ENCODE data around the gene FAM13A.

The FAM13A gene

DNA sequence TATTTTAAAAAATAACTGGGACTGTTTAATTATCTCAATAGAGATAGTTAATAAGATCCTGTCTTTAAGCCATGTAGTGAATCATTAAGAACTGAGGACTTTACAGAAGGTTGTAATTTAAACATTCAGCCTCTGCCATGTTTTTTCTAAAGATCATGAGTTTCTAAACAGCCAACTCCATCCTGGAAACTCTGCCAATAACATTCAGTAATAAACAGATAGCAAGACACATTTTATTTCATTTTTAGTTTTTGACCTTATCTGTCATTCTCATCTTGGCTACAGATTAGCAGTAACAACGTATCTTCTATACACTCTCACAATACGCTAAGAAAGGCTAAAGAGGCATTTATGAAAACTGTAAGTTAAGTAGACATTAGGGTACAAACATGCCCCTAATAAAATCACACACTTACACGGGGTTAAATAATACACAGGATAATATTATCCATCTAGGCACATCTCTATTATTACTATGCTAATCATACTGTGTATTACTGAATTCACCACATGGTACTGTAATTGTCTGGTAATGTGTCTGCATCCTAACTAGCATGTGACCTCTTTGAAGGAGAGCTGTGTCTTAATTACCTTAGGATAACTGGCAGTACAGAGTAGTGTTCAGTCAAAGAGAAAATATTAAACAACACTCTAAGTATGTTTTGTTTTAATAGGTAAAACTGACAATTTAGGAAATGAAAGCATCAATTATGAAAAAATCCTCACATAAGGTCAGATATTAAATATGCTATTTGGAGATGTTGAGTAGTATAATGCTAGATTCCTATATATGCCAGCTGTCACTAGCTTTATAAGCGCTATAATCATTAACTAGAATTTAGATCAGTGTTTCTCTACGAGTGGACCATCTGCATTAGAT, 236.9 kb downstream of the FAM13A start:
- in situ Hi-C loops (cut with MboI; ENCODE audit: low sequenced_read_pairs): loop anchor here (10.0 kb wide), 1 partner anchor 215 kb away; no protein-coding TSS in a partner anchor

DNA sequence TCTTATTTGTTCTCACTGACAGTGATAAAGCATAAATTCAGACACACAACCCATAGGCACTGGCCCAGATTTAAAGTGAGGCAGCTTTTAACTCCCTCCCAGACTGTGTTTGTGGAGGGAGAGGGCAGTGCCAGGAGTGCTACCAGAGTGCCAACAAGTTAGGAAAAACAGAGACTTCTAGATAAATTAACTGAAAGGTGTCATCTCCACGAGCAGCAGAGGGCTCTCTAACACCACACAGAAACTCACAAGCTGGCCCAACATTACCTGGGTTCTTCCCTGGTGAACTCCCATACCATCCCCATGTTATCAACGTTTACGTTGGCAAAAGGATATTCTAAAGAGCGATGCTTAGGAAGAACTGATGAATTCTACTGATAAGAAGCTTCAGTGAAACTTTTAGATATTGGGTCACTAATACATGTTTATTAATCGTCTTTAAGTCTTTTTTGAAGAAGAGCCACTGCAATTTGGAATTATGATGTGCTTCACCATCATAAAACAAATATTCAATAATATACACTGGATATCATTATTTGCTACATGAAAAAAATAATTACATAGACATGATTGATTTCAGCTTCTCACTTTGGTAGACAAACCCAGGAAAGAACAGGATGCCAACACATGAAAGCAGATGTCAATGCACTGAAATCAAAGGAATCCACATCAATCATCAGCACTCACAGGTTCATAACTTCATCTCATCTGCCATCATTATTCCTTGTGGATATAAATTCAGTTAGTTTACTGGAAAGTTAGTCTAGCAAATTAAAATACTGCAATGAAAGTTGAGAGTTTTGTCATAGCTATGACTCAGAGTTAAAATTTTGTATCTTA, 238.1 kb downstream of the FAM13A start:
- in situ Hi-C loops (cut with MboI; ENCODE audit: low sequenced_read_pairs): loop anchor here (10.0 kb wide), 1 partner anchor 216 kb away; no protein-coding TSS in a partner anchor

DNA sequence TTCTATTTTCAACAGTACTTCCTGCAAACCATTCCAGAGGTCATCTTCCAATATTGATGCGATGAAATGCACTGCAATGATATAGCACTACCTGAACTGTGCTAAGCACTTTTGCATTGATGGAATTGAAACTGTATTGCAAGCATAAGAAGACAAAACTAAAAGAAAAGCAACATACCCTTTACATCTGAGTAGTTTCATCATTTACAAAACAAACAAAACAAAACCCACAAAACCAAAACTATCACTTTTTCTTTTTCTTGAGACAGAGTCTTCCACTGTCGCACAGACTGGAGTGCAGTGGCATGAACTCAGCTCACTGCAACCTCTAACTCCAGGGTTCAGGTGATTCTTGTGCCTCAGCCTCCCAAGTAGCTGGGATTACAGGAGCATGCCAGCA, 239.2 kb downstream of the FAM13A start:
- in situ Hi-C loops (cut with MboI; ENCODE audit: low sequenced_read_pairs): loop anchor here (10.0 kb wide), 1 partner anchor 217 kb away; no protein-coding TSS in a partner anchor

DNA sequence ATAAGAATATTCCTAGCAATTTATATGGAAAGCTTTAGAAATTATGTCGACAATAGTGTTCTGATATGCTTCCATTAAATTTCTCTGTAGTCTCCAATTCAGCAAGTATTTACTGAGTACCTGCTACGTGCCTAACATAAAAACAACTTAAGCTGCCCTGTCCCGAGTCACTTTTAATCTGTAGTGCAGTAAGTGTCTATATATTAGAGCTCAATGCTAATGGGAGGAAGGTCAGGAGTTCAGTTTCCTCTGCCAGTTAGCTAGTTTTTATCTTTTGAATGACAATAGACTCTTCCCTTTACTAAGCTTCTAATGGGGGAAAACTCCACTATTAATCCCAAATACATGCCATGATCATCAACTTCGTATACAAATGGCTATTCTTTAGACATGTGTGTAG, 240.6 kb downstream of the FAM13A start:
- in situ Hi-C loops (cut with MboI; ENCODE audit: low sequenced_read_pairs): loop anchor here (10.0 kb wide), 1 partner anchor 218 kb away; no protein-coding TSS in a partner anchor

DNA sequence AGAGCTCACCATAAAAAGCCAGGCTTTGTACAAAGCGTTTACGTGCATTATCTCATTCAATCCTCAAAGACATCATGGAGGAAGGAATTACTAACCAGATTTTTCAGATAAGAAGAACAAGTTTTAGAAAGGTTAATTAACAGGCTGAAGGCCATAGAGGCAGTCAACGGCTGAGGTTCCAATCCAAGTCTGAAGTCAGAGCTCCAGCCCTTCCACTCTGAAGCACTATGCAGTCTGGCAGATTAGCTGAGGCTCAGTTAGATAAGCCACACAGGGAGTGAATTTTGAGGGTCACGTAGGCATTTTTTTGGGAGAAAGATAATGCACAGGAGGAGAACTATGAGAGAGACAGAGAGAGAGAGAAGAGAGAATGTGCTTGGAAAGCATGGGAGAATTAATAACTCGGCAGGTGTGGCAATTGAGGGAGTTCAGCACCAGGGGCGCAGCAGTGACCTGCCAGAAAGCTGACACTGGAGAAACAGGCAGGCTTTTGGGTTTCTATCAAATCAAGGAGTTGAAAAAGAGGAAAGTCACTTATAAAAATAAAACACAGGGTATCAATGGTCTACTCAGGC, 242.9 kb downstream of the FAM13A start:
- in situ Hi-C loops (cut with MboI; ENCODE audit: low sequenced_read_pairs): loop anchor here (10.0 kb wide), 1 partner anchor 221 kb away; no protein-coding TSS in a partner anchor

DNA sequence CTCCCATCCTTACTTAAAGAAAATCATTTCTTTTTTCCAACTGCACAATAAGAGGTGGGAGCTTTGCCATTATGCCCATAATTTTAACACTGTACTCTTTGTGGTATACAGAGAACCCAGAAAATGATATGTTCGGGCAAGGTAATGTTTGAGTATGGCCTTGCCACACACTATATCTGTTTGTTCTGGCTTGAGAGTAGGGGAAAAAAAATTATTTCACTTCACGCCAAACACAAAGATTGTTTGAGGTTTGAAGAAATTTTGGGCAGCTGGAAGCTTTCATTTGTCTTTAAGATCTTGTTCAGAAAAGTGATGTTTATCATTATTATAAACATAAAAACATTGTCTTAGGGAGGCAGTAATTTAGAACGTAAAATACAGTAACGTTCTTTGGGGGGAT, 244.0 kb downstream of the FAM13A start:
- in situ Hi-C loops (cut with MboI; ENCODE audit: low sequenced_read_pairs): loop anchor here (10.0 kb wide), 1 partner anchor 222 kb away; no protein-coding TSS in a partner anchor

DNA sequence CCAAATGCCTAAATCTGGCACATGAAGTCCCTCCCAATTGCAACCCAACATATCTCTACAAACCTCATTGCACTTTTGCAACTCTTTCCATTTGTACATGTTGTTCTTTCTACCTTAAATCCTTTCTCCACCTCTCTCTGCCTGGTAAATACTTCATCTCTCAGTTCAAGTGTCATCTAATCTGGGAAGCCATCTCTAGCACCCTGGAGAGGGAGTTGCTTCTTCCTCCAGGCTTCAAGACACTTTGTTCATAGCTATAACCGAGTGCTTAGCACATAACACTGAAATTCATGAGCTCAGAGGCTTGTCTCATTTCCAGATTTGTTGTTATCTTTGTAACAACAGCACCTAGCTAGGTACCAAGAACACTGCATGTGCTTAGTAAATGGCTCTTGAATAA, 244.6 kb downstream of the FAM13A start:
- in situ Hi-C loops (cut with MboI; ENCODE audit: low sequenced_read_pairs): loop anchor here (10.0 kb wide), 1 partner anchor 222 kb away; no protein-coding TSS in a partner anchor

DNA sequence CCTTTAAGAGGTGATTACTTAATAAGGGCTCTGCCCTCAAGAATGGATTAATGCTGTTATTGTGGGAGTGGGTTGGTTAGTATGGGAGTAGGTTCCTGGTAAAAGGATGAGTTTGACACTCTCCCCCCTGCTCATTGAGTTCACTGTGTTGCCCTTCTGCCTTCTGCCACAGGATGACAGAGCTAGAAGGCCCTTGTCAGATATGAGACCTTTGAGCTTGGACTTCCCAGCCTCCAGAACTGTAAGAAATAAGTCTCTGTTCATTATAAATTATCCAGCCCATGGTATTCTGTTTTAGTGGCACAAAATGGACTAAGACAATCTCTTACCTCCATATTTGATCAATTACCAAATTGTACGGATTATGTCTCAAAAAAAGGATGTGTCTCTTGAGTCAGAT, 245.1 kb downstream of the FAM13A start:
- in situ Hi-C loops (cut with MboI; ENCODE audit: low sequenced_read_pairs): loop anchor here (10.0 kb wide), 1 partner anchor 223 kb away; no protein-coding TSS in a partner anchor

DNA sequence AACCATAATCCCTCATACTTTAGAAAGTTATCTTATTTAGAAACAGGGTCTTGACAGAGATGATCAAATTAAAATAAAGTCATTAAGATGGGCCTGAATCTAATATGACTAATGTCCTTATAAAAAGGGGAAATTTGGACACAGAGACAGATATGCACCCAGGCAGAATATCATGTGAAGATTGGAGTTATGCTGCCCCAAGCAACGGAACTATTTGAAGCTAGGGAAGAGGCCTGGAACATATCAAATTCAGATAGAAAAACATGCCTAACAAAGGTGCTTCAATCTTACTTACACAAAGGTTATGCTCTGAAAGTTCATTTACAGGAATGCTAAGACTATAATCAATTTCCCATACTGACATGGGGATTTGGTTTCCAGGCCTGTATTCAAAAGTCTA, 246.7 kb downstream of the FAM13A start:
- in situ Hi-C loops (cut with MboI; ENCODE audit: low sequenced_read_pairs): loop anchor here (10.0 kb wide), 1 partner anchor 224 kb away; no protein-coding TSS in a partner anchor

DNA sequence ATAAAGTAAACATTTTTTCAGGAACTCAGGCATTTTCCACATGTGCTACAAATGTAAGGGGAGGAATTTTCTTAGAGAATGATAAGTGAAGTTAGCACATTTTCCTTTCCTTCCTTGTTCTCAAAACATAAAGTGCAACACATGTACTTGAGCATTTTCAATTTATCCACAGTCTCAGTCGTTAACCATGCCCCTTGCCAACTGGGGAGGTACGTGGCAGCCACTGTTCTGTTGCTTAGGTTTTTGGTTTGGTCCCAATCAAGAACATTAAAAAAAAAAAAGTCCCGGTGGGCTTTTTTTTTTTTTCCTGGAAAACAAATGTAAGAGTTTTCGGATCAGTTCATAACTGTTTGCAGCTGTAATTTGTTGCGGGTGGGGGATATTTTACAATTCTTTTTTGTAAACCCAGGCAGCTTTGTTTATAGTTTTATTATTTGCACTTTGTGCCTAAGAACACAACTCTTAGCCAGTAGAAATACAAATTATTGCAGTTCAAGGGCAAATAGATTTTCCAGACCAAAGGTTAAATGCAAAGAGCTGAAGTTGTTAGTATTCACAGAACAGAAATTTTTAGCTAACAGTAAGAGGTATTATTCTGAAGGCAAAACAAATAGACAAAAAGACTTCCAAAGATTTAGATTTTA, 247.3 kb downstream of the FAM13A start:
- in situ Hi-C loops (cut with MboI; ENCODE audit: low sequenced_read_pairs): loop anchor here (10.0 kb wide), 1 partner anchor 225 kb away; no protein-coding TSS in a partner anchor

DNA sequence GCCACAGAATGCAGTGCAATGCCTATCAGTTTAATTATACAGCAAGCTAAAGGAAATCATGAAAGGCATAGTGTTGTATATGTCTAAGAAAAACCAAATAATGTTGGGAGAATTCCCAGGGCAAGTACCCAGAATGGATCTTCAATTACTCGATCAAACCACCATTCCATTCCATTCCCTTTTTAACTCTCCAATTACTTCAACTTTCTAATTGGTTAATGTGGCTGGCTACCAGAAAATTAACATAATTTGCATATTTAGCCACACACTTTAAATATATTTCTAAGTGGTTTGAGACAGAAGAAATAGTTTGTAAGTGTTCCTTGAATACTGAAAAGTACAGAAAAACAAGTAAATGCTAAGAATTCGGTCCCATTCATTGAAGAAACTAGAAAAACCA, 247.9 kb downstream of the FAM13A start:
- in situ Hi-C loops (cut with MboI; ENCODE audit: low sequenced_read_pairs): no loop called here

DNA sequence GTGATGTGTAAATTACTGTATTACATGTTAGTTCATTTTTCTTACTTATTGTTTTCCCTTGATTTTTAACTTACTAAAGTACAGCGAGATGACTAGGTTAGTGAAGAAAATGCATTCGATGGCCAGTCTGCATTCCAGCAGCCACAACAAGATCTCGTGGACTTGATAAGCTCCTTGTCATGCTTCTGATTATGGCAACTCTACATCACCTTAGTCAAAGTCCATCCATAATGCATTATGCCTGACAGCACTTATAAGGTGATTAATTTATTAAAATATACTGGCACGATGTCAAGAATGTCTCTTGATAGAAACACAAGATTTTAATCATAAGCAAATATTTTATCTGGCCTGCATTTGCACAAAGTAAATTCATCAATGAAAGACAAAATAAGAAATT, 249.5 kb downstream of the FAM13A start:
- in situ Hi-C loops (cut with MboI; ENCODE audit: low sequenced_read_pairs): no loop called here

DNA sequence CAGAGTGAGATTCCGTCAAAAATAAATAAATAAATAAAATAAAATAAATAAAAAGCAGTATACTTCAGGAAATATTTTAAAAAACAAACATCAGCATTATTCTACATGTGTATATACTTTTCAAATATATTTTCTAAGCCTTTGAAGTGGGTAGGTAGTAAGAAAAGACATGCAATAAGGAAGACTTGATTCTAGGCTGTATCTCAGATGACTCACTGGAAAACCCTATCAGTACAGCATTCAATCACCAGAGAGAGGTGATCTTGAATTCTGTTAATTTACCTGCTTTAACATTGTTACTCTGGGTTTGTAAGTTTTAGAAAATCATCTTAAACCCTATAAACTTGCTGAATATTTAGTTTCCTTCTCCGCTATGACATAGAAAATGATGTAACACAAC, 252.8 kb downstream of the FAM13A start:
- in situ Hi-C loops (cut with MboI; ENCODE audit: low sequenced_read_pairs): no loop called here

DNA sequence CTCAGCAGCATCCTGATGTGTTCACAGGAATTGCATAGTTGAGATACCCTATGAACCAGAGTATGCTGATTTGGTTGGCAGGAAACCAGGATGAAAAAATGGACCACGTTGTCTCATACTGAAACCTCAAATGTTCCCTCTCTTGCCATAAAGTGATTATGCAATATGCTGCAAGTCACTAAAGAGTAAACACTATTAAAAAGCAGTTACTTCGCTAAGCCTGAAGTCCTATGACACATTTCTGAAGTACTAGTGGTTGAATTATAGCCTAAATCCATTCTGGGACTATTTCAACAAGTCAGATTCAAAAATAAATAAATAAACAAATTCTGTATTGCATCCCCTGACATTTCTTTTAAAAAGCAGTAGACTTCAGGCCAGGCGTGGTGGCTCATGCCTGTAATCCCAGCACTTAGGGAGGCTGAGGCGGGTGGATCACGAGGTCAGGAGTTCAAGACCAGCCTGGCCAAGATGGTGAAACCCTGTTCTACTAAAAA, 253.3 kb downstream of the FAM13A start:
- in situ Hi-C loops (cut with MboI; ENCODE audit: low sequenced_read_pairs): no loop called here

DNA sequence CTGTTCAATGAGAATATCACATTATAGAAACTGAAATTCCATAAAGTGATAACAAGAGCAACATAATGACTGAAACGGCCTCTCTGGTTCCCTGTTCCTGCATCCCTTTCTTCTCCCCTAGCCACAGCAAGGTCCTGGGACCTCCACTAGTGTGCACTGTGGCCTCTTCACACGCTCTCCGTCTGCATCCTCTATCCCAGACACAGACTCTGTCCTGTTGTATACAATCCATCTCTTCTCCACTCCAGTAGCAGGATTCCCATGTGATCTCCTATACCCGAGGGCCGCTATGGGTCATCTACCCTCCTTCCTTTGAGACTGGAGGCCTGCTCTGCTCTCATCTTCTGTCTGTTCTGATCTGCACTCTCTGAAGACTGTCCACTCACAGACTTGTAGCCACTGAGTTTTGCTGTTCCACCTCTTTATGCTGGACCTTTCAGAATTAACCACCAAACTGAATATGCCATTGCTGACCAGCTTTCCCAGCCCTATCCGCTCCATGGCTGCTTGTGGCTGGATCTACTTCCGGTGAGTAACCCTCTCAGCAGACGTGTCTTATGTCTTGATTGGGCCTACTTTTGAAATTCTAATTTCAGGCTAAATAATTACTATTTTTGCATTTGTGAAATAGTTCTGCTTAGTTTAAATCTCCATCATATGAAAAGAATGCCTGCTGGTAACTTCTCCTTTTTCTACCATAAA, 254.2 kb downstream of the FAM13A start:
- in situ Hi-C loops (cut with MboI; ENCODE audit: low sequenced_read_pairs): no loop called here

DNA sequence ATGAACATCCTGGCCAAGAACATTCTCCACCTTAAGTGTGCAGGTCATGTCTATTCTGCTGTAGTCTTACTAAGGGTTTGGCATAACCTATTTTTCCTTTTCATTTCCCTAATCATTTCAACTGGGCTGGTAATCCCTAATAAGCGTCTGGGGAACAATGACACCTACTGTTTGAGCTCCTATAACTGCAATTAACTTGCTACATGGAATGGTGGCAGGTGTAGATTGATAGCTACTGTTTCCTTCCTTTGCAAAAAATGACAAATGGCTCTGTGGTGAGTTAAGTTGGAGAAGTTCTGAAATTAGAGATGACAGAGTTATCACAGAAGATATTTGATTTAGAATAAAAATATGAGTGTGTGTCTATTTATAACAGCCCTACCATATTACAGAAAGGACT, 254.8 kb downstream of the FAM13A start:
- in situ Hi-C loops (cut with MboI; ENCODE audit: low sequenced_read_pairs): no loop called here

DNA sequence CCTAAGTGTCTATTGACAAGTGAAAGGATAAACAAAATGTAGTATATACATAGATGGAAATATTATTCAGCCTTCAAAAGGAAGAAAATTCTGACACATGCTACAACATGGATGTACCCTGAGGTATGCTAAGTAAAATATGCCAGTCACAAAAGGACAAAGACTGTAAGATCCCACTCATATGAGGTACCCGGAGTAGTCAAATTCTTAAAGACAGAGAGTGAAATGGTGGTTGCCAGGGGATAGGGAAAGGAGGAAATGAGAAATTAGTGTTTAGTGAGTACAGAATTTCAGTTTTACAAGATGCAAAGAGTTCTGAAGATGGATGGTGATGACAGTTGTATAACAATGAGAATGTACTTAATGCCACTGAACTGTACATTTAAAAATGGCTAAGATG, 257.1 kb downstream of the FAM13A start:
- in situ Hi-C loops (cut with MboI; ENCODE audit: low sequenced_read_pairs): no loop called here

DNA sequence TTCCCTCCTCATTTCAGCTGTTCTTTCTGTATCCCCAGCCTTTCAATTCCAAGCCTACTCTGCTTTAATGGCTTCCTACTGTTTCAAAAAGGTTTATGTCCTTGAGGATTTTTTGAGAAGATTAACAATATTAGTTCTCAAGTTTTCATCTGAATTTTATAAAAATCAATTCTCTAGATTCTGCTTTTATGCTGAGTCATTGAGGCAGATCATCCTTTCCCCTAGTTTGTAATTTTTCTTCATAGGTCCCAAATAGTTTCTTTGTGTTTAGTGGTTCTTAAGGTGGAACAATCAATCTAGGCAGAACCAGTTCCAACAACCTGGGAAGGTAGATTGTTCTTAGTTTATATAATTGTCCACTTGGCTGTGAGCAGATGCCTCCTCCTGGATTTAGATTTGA, 259.3 kb downstream of the FAM13A start:
- in situ Hi-C loops (cut with MboI; ENCODE audit: low sequenced_read_pairs): no loop called here

DNA sequence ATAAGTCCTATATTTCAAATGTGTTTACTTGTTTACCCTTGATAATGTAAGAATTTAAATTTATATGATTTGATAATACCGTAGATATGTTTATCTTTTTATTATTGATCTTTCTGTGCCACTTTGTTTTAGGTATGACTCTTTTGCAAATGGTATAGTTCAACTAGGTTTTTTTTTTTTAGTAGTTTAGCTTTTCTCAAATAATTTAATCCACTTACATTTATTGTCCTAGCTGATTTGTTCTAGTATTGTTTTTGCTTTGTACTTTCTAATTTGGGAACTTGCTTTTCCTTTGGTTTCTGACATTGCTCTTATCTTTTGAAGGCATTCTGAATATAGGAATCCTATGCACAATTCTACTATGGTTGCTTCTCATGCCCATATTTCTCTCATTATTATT, 260.4 kb downstream of the FAM13A start:
- in situ Hi-C loops (cut with MboI; ENCODE audit: low sequenced_read_pairs): no loop called here

DNA sequence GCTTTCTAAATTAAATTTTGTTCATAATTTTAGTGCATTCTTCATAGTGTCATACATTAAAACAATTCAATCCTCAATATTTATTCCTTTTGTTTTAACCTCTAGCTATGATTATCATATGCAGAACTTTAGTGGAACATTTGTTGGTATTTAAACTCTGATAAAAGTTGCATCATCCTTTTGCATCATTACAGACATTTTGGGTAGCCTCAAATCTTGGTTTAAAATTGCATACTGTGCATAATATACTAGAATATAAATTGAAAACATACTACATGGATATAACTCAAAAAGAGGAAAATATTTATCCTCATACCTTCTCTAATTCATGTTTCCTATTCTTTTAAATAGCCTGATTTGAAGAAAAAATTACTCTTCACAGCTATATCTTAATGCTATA, 262.0 kb downstream of the FAM13A start:
- in situ Hi-C loops (cut with MboI; ENCODE audit: low sequenced_read_pairs): no loop called here
